KOPT-K1 (cell line): Measurements from ENCODE around the gene DKK3.
"Not testable (repeated sequence)": the region's sequence is repeated elsewhere in the genome, so short reads cannot be mapped to it uniquely, and the experiment has no call there.

ENCODE experiments used
- H3K27ac ChIP-seq: fragments of 200-600 bp; sonication (generic); 2 replicates; pipeline ENCODE4 v1.5.1; 2016; ENCODE audit warnings: antibody characterized with exemption, mild to moderate bottlenecking, low read depth, low read length; ENCODE audit not compliant: poor library complexity, severe bottlenecking
- H3K36me3 ChIP-seq: fragments of 200-600 bp; sonication (generic); 2 replicates; pipeline ENCODE4 v1.5.1; 2017; ENCODE audit warnings: antibody characterized with exemption, mild to moderate bottlenecking, low read length, moderate library complexity; ENCODE audit not compliant: insufficient read depth
- H3K9me3 ChIP-seq: fragments of 200-600 bp; sonication (generic); 2 replicates; pipeline ENCODE4 v1.5.1; 2017; ENCODE audit warnings: antibody characterized with exemption, low read length, mild to moderate bottlenecking; ENCODE audit not compliant: insufficient read depth, poor library complexity, severe bottlenecking

The DKK3 gene

DNA sequence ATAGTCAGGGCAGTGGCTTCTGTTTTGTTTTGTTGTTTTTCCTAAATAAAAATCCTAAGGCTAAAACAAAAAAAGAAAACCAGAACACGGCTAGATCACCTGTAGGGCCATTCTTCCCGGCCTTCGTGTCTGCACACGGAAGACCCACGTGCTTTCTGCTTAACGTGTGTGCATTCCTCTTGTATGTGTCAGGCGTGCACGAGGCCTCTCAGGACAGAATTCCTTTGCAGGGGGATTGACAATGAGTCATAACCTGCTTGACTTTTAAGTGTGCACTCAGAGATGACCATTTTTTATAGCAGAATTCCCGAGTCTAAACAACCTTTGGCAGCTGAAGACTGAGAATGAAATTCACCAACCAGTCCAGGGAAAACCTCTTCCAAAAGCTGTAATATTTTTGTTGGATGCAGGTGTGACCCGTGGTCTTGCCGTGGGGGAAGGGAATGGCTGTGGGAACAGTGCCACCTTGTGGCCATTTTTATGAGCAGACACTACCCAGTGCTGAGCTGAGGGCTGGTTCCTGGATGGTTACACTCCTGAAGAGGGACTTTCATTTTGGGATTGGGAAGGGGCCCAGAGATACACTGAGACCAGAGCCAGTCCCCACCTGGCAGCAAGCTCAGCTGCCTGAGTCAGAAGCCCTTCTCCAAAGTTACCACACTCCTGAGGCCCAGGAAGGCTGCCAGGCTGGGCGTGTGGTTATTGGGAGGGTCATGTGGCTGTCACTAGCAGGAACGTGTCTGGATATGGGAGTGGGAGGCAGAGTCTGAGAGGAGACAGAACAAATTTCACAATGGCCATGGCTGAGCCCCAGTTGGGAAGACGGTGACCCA, 35.7 kb upstream of the DKK3 start:
- Histone ChIP-seq H3K36me3 (no peaks in the 10 kb centered on the region), H3K27ac (no peak overlapping the region), H3K9me3 (no peaks in the 10 kb centered on the region)

DNA sequence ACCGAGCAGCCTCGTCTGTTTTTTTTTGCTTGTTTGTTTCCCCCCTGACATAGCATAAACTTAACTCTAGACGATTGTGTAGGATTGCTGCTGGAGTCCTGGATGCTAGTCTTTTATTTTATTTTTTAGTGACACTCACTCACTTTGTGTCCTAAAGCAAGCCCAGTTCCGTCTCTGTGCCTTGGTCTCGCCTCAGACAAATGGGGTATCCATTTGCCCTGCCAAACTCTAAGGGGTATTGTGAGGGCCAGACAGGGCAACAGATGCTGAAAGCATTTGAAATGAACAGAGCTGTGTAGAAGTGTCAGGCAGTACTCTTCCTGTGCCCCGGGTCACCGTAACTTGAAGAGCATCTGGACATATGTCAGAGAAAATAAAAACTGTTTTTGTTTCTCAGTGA, 34.8 kb upstream of the DKK3 start:
- Histone ChIP-seq H3K27ac (no peak overlapping the region), H3K9me3 (no peaks in the 10 kb centered on the region), H3K36me3 (no peaks in the 10 kb centered on the region)

DNA sequence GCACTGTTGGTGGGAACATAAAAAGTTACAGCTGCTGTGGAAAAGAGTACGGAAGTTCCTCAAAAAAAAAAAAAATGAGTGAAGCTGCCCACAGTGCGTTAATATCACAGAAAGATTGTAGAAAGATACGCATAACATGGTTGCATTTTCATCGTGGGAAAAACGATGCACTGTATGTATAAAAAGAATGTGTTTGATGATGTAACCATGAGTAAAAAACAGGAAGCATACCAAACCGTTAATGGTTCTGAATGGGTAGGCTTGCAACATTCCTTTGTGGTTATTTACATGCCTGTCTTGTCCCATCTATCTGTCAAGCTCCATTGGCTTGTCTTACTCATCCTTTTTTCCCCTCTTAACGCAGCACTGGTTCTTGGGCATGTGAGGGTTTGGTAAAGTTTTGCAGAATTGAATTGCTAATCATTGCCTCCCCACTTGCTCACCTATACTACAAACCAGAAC, 33.8 kb upstream of the DKK3 start:
- Histone ChIP-seq H3K9me3 (no peaks in the 10 kb centered on the region), H3K27ac (no peak overlapping the region), H3K36me3 (no peaks in the 10 kb centered on the region)

DNA sequence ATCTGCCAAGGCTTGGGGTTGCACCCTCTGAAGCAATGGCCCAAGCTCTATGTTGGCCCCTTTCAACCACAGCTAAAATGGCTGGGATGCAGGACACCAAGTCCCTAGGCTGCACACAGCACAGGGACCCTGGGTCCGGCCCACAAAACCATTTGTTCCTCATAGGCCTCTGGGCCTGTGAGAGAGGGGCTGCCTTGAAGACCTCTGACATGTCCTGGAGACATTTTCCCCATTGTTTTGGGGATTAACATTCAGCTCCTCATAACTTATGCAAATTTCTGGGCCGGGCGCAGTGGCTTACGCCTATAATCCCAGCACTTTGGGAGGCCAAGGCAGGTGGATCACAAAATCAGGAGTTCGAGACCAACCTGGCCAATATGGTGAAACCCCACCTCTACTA, 32.3 kb upstream of the DKK3 start:
- H3K9me3 ChIP-seq, H3K36me3 ChIP-seq, H3K27ac ChIP-seq: not testable (repeated sequence)

DNA sequence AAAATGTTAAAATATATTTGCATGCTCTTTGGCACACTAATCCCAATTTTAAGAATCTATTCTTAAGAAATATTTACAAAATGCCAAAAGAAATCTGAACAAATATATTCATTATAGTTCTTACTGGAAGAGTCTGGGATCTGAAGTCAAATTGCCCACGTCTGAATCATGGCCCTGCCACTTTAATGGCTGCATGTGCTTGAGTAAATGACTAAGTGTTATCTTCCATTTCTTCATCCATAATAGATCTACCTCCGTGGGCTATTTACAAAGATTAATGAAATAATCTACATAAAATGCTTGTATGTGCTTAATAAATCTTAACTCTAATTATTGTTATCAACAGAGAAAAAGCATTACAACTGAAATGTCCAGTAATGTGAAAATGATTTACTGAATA, 24.5 kb upstream of the DKK3 start:
- Histone ChIP-seq H3K27ac (no peak overlapping the region), H3K36me3 (no peaks in the 10 kb centered on the region), H3K9me3 (no peaks in the 10 kb centered on the region)

DNA sequence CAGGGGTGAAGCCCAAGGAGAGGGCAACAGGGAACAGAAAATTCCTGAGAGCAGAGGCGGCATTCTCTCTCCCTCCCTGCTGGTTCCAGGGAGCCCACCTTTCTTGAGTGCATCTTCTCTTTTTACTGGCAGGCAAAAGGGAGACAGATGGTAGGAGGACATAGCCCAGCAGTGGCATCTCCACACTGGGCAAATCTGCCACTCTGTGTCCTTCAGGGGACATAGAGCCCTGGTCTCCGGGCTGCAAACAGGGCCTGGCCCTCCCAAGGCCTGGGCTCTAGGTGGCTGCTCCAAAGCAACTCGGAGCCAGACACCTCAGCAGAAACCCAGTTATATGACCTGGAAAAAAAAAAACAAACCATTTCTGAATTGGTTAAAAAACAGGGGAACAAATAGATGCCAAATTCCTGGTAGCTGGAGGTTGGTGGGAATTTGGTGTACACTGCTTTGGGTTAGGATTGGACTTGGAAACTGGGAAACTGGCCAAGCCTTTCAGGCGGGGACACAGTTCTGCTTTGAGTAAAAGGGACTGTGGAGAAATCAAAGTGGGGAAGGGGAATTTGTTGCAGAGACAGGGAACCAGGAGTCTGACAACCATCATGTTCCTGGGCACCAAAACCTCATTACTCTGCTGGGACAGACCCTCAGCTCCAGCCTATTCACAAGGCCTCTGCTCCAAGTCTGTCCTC, 23.6 kb upstream of the DKK3 start:
- no peak overlapping the region for H3K27ac ChIP-seq
- no peaks in the 10 kb centered on the region for H3K9me3 ChIP-seq
- H3K36me3 ChIP-seq: no peaks in the 10 kb centered on the region

DNA sequence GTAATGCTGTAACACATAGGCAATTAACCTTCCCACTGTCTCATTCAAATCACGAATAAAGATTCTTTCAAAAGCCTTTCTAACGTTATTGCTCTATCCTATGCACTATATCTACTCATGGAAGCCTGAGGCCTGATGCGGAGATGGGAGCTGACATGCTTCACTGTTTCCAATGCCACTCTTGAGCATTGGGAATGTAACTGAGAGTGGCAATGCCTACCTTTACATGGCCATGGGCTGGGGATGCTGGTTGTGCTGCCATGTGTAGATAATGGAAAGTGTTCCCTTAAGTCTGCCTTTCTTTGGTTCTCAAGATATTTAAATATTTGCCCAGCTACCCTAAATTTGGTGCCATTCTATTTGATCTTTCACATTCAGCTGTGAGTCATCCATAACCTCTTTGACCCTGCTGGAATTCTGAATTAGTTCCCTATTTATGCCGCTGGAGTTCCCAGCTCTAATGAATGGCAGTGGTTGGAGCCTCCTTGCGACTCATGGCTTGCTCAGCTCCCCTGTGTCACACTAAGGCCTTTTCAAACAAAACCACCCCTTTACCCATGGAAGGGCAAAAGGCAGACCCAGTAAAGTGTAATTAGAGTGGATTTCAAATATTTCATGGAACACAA, 21.4 kb upstream of the DKK3 start:
- H3K27ac ChIP-seq: no peak overlapping the region
- peaks cover 6% of the 10 kb centered on the region for H3K9me3 ChIP-seq
- no peaks in the 10 kb centered on the region for H3K36me3 ChIP-seq

DNA sequence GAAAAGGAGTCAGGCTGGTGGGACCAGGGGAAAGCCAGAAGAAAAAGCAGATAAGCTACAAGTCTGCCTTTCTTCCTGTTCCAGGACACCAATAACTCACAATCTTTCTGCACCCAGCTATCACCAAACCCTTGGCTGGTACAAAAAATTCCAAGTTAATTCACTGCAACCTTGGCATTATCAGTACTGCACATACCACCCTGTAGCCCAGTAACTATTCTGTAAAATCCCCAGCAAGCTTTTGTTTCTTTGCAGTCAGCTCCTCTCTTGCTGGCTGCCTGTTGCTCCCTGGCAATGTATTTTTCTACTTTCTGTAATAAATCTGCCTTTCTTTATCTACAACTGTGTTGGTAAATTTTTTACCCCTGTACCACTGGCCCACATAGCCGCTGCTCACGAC, 20.7 kb upstream of the DKK3 start:
- no peak overlapping the region for H3K27ac ChIP-seq

DNA sequence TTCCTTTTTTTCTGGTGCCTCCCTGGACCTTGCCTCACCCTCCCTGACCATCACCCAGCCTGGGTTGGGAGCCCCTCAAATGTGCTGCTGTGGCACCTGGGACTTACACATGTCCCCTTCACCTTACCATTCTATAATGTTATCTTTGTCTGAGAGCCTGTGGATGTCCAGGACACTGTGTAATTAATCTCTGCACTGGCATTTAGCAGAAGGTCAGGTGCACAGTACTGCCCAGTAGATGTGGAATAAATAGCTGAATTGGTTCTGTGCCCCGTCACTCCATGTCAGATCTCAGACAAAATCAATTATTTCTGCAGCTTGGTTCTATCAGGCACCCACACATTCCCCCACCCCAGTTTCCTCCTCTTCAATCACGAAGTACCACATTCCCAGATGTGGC, 19.9 kb upstream of the DKK3 start:
- H3K9me3 ChIP-seq: peaks cover 16% of the 10 kb centered on the region
- H3K27ac ChIP-seq: no peak overlapping the region
- no peaks in the 10 kb centered on the region for H3K36me3 ChIP-seq

More for the DNA sequence above, 20.7 kb upstream of the DKK3 start:
- Histone ChIP-seq H3K36me3 (no peaks in the 10 kb centered on the region), H3K9me3 (peaks cover 13% of the 10 kb centered on the region)

DNA sequence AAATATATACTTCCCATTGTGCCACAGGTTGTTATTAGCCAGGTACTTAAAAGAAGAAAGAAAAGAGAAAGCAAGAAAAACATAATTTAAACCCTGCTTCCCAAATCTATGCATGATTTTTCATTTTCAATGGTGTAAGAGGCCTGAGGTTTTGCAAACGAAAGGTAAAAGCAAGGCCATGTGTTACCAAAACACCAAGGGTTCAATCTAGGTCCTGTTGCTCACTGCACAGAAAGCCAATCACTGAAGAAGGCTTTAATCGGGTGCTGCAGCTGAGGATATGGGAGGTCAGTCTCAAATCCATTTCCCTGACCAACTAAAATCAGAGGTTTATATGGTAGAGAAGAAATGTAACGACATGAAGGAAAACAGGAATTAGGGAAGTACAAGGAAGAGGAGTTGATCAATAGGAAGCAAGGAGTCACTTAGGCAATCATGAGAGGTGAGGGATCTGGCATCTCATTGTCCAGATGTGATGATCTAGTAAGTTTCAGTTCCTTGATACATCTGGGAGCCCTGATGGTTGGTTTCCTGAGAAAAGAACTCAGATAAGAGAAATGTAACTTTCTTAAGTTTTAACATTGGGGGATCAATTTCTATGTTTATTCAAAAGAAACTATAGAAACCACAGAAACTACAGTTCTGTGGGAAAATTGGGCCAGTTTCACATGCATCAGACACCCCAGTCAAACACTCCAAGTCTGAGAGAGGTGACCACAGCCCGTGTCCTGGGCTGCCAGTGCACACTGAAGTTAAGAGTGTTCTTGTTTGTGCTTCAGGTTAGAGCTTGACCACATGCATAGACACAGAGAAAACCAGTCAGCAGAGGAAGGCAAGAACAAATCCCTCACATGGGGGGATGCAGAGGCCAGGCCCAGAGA, 18.1 kb upstream of the DKK3 start:
- Histone ChIP-seq H3K9me3 (peaks cover 16% of the 10 kb centered on the region), H3K27ac (no peak overlapping the region), H3K36me3 (no peaks in the 10 kb centered on the region)

DNA sequence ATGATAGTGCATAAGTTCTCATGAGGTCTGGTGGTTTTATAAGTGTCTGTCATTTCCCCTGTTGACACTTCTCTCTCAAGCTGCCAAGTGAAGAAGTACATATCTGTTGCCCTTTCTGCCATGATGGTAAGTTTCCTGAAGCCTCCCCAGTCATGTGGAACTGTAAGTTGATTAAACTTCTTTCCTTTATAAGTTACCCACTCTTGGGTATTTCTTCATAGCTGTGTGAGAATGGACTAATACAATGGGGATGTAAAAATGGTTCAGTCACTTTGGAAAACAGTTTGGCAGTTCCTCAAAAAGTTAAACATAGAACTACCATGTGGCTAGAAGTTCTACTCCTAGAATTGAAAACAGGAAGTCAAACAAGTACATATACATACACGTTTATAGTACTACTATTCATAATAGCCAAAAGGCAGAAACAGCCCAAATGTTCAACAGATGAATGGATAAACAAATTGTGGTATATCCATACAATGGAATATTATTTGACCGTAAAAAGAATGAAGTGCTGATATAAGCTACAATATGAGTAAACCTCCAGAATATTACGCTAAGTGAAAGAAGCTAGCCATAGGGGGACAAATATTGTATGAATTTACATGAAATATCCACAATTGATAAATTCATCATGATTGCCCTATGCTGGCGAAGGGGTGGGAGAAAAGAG, 16.0 kb upstream of the DKK3 start:
- Histone ChIP-seq H3K27ac (no peak overlapping the region), H3K9me3 (peaks cover 16% of the 10 kb centered on the region), H3K36me3 (no peaks in the 10 kb centered on the region)

DNA sequence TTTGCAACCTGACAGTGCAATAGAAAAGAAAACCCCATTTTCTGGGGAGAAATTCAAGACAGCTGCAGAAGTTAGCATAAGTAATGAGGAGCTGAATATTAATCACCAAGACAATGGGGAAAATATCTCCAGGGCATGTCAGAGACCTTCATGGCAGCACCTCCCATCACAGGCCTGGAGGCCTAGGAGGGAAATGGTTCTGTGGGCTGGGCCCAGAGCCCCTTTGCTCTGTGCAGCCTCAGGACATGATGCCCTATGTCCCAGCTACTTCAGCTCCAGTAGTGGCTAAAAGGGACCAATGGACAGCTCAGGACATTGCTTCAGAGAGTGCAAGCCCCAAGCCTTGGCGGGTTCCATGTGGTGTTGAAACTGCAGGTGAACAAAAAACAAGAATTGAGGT, 14.6 kb upstream of the DKK3 start:
- peaks cover 16% of the 10 kb centered on the region for H3K9me3 ChIP-seq
- H3K27ac ChIP-seq: no peak overlapping the region
- H3K36me3 ChIP-seq: no peaks in the 10 kb centered on the region

DNA sequence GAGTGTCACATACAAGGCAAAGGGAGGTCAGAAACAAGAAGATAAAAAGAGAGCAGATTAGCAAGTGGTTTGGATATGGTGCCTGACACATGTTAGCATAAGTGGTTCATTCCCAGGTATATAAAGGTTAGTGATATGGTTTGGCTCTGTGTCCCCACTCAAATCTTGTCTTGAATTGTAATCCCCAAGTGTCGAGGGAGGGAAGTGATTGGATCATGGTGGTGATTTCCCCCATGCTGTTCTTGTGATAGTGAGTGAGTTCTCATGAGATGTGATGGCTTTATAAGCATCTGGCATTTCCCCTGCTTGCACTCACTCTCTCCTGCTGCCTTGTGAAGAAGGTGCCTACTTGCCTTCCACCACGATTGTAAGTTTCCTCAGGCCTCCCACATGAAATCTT, 12.1 kb upstream of the DKK3 start:
- Histone ChIP-seq H3K27ac (no peak overlapping the region), H3K9me3 (peaks cover 15% of the 10 kb centered on the region), H3K36me3 (no peaks in the 10 kb centered on the region)

DNA sequence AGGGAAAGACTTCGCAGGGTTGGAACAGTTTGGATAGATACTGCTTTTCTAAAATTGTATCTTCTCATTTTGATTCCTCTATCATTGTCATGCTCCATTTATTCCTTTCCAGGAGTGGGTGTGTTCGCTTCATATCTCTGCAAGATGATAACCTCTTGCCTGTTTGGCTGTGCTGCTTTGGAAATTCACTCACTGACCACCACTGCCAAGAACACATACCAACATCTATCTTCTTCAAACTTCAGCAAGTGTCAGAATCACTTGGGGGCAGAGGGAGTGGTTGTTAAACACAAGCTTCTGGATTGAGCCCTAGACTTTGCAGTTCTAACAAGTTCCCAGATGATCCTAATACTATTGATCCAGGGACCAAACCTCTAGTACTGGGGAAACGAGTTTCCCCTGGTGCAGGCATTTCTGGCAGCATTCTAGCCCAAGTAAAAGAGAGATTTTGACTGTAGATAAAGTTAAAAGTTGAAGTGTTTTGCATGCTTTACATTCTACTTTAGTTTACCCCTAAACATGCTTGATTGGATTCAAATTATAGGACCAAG, 11.5 kb upstream of the DKK3 start:
- H3K36me3 ChIP-seq: no peaks in the 10 kb centered on the region
- H3K27ac ChIP-seq: no peak overlapping the region
- H3K9me3 ChIP-seq: peaks cover 11% of the 10 kb centered on the region
